ENCODE data around the gene SMARCA5. TPM values are rescaled to one million over a fixed set of nuclear protein-coding genes. Genes with fewer than 3 reads are reported as not detected.
A peak's percentile ranks its signal among the peaks of the same experiment; 100 is the strongest.

The SMARCA5 gene
- total RNA-seq, 1 donor = 73.8 TPM

GRCh38 chr4:143531380-143531779 is 17.9 kb downstream of the SMARCA5 start:
- peak; percentile 43 for TF ChIP-seq CTCF (IDR thresholded peaks at IDR 0.05; ENCODE audit: insufficient read depth, low read depth, low read length)
- DNase-seq (ENCODE audit: low read depth) = no peak

GRCh38 chr4:143531788-143532491 is 18.4 kb downstream of the SMARCA5 start:
- no peak for TF ChIP-seq CTCF (IDR thresholded peaks at IDR 0.05; ENCODE audit: insufficient read depth, low read depth, low read length)
- no peak overlapping the region for H3K4me3 ChIP-seq (ENCODE audit: low read depth, low read length)
- no peak for DNase-seq (ENCODE audit: low read depth)

More at GRCh38 chr4:143531380-143531779, 17.9 kb downstream of the SMARCA5 start:
- no peak overlapping the region for H3K4me3 ChIP-seq (ENCODE audit: low read depth, low read length)

GRCh38 chr4:143538979-143539669 is 25.6 kb downstream of the SMARCA5 start:
- no peak overlapping the region for H3K4me3 ChIP-seq (ENCODE audit: low read depth, low read length)
- no peak for TF ChIP-seq CTCF (IDR thresholded peaks at IDR 0.05; ENCODE audit: insufficient read depth, low read depth, low read length)
- DNase-seq (ENCODE audit: low read depth) = no peak

- no peak for TF ChIP-seq CTCF (IDR thresholded peaks at IDR 0.05; ENCODE audit: insufficient read depth, low read depth, low read length)
- no peak for DNase-seq (ENCODE audit: low read depth)
- no peak overlapping the region for H3K4me3 ChIP-seq (ENCODE audit: low read depth, low read length)
Measured at GRCh38 chr4:143539670-143540023, 26.1 kb downstream of the SMARCA5 start.

GRCh38 chr4:143549928-143550327 is 36.4 kb downstream of the SMARCA5 start:
- H3K4me3 ChIP-seq (ENCODE audit: low read depth, low read length) = no peak overlapping the region
- no peak for DNase-seq (ENCODE audit: low read depth)
- TF ChIP-seq CTCF (IDR thresholded peaks at IDR 0.05; ENCODE audit: insufficient read depth, low read depth, low read length) = no peak

- TF ChIP-seq CTCF (IDR thresholded peaks at IDR 0.05; ENCODE audit: insufficient read depth, low read depth, low read length) = no peak
Measured at GRCh38 chr4:143554728-143555597, 41.5 kb downstream of the SMARCA5 start.

More at GRCh38 chr4:143554728-143555597, 41.5 kb downstream of the SMARCA5 start:
- no peak for DNase-seq (ENCODE audit: low read depth)
- H3K4me3 ChIP-seq (ENCODE audit: low read depth, low read length) = no peak overlapping the region

Measured in fibroblast of villous mesenchyme (primary cell).